Peyer's patch (tissue), 4 donors: Measurements from ENCODE around the gene GABRA5.

Experiments
- POLR2A ChIP-seq, 2 donors: fragments of 450-650 bp; IDR thresholded peaks; one replicate each; pipeline ENCODE4 v1.5.1; 2017; ENCODE audit warnings: antibody characterized with exemption in 2 of 2, mild to moderate bottlenecking in 2 of 2, moderate library complexity in 2 of 2
- TF ChIP-seq, protein P1 (sequence below), 6 experiments: fragments of 450-650 bp in 4 of 6; fragments of 200-600 bp in 2 of 6; sonication (generic) in 1 of 6; IDR thresholded peaks; one replicate each; pipeline ENCODE4 v1.5.1; 2017 to 2019; ENCODE audit warnings: antibody characterized with exemption in 6 of 6, mild to moderate bottlenecking in 3 of 6, moderate library complexity in 1 of 6

DNA sequence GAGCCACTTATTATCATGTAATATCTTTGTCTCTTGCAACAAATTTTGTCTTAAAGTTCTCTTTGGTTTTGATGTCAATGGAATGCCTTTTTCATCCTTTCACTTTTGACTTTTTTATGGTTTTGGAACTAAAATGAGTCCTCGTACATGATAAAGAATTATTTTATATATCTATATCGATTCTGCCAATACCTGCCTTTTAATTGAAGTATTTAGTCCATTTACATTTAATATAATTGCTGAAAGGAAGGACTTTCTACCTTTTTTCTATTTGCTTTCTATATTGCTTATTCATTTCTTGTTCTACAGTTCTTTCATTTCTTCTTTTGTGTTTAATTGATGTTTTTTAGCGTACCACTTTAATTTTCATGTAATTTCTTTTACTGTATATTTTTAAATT lies 32.8 kb downstream of the GABRA5 start:
- TF ChIP-seq, protein P1, sequence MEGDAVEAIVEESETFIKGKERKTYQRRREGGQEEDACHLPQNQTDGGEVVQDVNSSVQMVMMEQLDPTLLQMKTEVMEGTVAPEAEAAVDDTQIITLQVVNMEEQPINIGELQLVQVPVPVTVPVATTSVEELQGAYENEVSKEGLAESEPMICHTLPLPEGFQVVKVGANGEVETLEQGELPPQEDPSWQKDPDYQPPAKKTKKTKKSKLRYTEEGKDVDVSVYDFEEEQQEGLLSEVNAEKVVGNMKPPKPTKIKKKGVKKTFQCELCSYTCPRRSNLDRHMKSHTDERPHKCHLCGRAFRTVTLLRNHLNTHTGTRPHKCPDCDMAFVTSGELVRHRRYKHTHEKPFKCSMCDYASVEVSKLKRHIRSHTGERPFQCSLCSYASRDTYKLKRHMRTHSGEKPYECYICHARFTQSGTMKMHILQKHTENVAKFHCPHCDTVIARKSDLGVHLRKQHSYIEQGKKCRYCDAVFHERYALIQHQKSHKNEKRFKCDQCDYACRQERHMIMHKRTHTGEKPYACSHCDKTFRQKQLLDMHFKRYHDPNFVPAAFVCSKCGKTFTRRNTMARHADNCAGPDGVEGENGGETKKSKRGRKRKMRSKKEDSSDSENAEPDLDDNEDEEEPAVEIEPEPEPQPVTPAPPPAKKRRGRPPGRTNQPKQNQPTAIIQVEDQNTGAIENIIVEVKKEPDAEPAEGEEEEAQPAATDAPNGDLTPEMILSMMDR (IDR thresholded peaks at IDR 0.05): no peak
- no peak for TF ChIP-seq POLR2A (IDR thresholded peaks at IDR 0.05)
